ENCODE measurements around the gene ASB7.
A peak's percentile ranks its signal among the peaks of the same experiment; 100 is the strongest.

ASB7 gene

GRCh38 chr15:100571592-100572167 lies 30.7 kb upstream of the ASB7 start:
- Histone ChIP-seq H2BK15ac (replicated peaks; ENCODE audit: low read depth) (no peak overlapping the region), H3K27ac (ENCODE audit: low read depth, low read length) (no peak overlapping the region)
- no peak for DNase-seq

DNA sequence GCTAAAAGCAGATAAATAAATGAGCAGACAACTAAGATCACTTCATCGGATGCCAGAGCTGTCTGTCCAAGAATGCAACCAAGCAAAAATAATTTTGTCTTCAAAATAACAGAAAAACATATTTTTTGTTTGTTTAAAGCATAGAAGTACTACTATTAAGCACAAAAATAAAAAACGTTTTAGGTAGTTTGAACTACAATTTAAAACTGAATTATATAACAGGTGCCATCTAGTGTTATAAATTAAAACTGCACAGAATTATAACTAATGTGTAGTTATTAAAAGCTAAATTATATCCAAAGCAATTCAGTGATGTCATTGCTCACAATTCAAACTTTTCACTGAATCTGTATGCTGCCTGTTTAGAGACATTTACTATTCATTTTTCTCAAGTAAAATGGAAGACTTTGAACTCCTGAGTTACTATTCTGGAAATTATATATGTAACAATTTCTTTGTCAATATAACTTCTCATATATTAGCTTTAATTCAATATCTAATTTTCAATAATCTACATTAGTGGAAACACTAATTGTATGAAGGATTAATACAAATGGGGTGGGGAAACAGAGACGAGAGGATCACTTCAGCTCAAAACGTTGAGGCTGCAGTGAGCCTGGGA lies 29.9 kb upstream of the ASB7 start:
- H2BK5ac ChIP-seq (ENCODE audit: low read length), result no peak overlapping the region
- no peak overlapping the region for H3K4me3 ChIP-seq (ENCODE audit: low read length)
- H3K27me3 ChIP-seq (ENCODE audit: insufficient read depth, low read length, poor library complexity), result no peaks in the 10 kb centered on the region
- no peak overlapping the region for H3K4ac ChIP-seq (ENCODE audit: low read depth, low read length)
- H3K9ac ChIP-seq (ENCODE audit: low read length), result no peak overlapping the region
- no peak overlapping the region for H3K27ac ChIP-seq (ENCODE audit: low read depth, low read length)
- no peaks in the 10 kb centered on the region for H3K36me3 ChIP-seq (ENCODE audit: control insufficient read depth, insufficient read depth, low read length)
- no peak overlapping the region for H3K56ac ChIP-seq (ENCODE audit: low read length)
- H4K8ac ChIP-seq (ENCODE audit: low read depth, low read length), result no peak overlapping the region
- no peak overlapping the region for H2AK5ac ChIP-seq (ENCODE audit: low read length)
- WGBS (ENCODE audit: extremely low coverage, insufficient coverage, low lambda C conversion rate), result no CpG with 5 or more reads among the region's 4 CpGs
- H3K4me2 ChIP-seq (ENCODE audit: low read length), result no peak overlapping the region
- H2BK15ac ChIP-seq (replicated peaks; ENCODE audit: low read depth), result no peak overlapping the region
- no peaks in the 10 kb centered on the region for H3K79me1 ChIP-seq (ENCODE audit: low read length)
- no peak for DNase-seq
- H3K18ac ChIP-seq (ENCODE audit: low read length), result no peak overlapping the region
- no peak overlapping the region for H3K23ac ChIP-seq (ENCODE audit: low read length)
- no peak overlapping the region for H2BK120ac ChIP-seq (ENCODE audit: low read depth, low read length)
- no peak overlapping the region for H4K5ac ChIP-seq (ENCODE audit: low read length)
- H3K79me2 ChIP-seq (ENCODE audit: control insufficient read depth, insufficient read depth, low read length), result no peaks in the 10 kb centered on the region
- no peaks in the 10 kb centered on the region for H3K4me1 ChIP-seq (ENCODE audit: control insufficient read depth, low read depth, low read length)

More at GRCh38 chr15:100571592-100572167, 30.7 kb upstream of the ASB7 start:
- H3K56ac ChIP-seq (ENCODE audit: low read length), result no peak overlapping the region
- H3K27me3 ChIP-seq (ENCODE audit: insufficient read depth, low read length, poor library complexity), result no peaks in the 10 kb centered on the region
- H2BK5ac ChIP-seq (ENCODE audit: low read length), result no peak overlapping the region
- no peaks in the 10 kb centered on the region for H3K79me1 ChIP-seq (ENCODE audit: low read length)
- H4K5ac ChIP-seq (ENCODE audit: low read length), result no peak overlapping the region
- H3K9ac ChIP-seq (ENCODE audit: low read length), result no peak overlapping the region
- no peaks in the 10 kb centered on the region for H3K79me2 ChIP-seq (ENCODE audit: control insufficient read depth, insufficient read depth, low read length)
- no peak overlapping the region for H3K18ac ChIP-seq (ENCODE audit: low read length)
- no peak overlapping the region for H3K23ac ChIP-seq (ENCODE audit: low read length)
- H3K4me3 ChIP-seq (ENCODE audit: low read length), result no peak overlapping the region
- no peak overlapping the region for H2BK120ac ChIP-seq (ENCODE audit: low read depth, low read length)
- WGBS (ENCODE audit: extremely low coverage, insufficient coverage, low lambda C conversion rate), result no CpG with 5 or more reads among the region's 6 CpGs
- H3K4me1 ChIP-seq (ENCODE audit: control insufficient read depth, low read depth, low read length), result no peaks in the 10 kb centered on the region
- H4K8ac ChIP-seq (ENCODE audit: low read depth, low read length), result no peak overlapping the region
- no peak overlapping the region for H2AK5ac ChIP-seq (ENCODE audit: low read length)
- H3K36me3 ChIP-seq (ENCODE audit: control insufficient read depth, insufficient read depth, low read length), result no peaks in the 10 kb centered on the region
- no peak overlapping the region for H3K4ac ChIP-seq (ENCODE audit: low read depth, low read length)
- no peak overlapping the region for H3K4me2 ChIP-seq (ENCODE audit: low read length)

DNA sequence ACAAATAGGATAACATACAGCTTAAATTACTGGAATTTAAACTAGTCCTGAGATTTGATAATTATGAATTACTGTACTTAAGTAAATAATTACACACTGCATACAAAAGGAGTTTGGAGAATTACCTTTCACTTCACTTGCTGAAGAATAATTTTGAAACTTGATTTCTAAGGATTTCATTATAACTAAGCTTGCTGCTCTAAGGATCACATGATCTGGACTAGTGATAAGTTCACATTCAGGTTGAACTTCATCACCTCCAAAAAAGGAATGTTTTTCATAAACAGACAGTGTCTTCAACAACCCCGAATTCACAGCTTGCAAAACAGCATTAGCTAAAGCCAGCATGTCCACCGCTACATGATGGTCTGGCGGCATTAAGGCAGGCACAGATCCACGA lies 28.9 kb upstream of the ASB7 start:
- Histone ChIP-seq H4K8ac (ENCODE audit: low read depth, low read length) (no peak overlapping the region), H4K5ac (ENCODE audit: low read length) (no peak overlapping the region), H3K18ac (ENCODE audit: low read length) (no peak overlapping the region), H3K79me1 (ENCODE audit: low read length) (no peaks in the 10 kb centered on the region), H3K56ac (ENCODE audit: low read length) (no peak overlapping the region), H3K27me3 (ENCODE audit: insufficient read depth, low read length, poor library complexity) (no peaks in the 10 kb centered on the region), H2BK15ac (replicated peaks; ENCODE audit: low read depth) (no peak overlapping the region), H3K36me3 (ENCODE audit: control insufficient read depth, insufficient read depth, low read length) (no peaks in the 10 kb centered on the region), H3K23ac (ENCODE audit: low read length) (no peak overlapping the region), H3K27ac (ENCODE audit: low read depth, low read length) (no peak overlapping the region), H3K4me1 (ENCODE audit: control insufficient read depth, low read depth, low read length) (no peaks in the 10 kb centered on the region), H3K4me3 (ENCODE audit: low read length) (no peak overlapping the region), H2AK5ac (ENCODE audit: low read length) (no peak overlapping the region), H3K9ac (ENCODE audit: low read length) (no peak overlapping the region), H3K79me2 (ENCODE audit: control insufficient read depth, insufficient read depth, low read length) (no peaks in the 10 kb centered on the region), H3K4ac (ENCODE audit: low read depth, low read length) (no peak overlapping the region), H2BK5ac (ENCODE audit: low read length) (no peak overlapping the region), H3K4me2 (ENCODE audit: low read length) (no peak overlapping the region), H2BK120ac (ENCODE audit: low read depth, low read length) (no peak overlapping the region)
- WGBS (ENCODE audit: extremely low coverage, insufficient coverage, low lambda C conversion rate), result no CpG with 5 or more reads among the region's 4 CpGs
- no peak for DNase-seq

- Histone ChIP-seq H4K8ac (ENCODE audit: low read depth, low read length) (no peak overlapping the region), H3K4me1 (ENCODE audit: control insufficient read depth, low read depth, low read length) (no peaks in the 10 kb centered on the region), H3K4me2 (ENCODE audit: low read length) (no peak overlapping the region), H4K5ac (ENCODE audit: low read length) (no peak overlapping the region), H2AK5ac (ENCODE audit: low read length) (no peak overlapping the region), H3K4me3 (ENCODE audit: low read length) (no peak overlapping the region), H3K36me3 (ENCODE audit: control insufficient read depth, insufficient read depth, low read length) (no peaks in the 10 kb centered on the region), H3K27ac (ENCODE audit: low read depth, low read length) (no peak overlapping the region), H3K27me3 (ENCODE audit: insufficient read depth, low read length, poor library complexity) (no peaks in the 10 kb centered on the region), H3K23ac (ENCODE audit: low read length) (no peak overlapping the region), H3K4ac (ENCODE audit: low read depth, low read length) (no peak overlapping the region), H3K56ac (ENCODE audit: low read length) (no peak overlapping the region), H3K79me1 (ENCODE audit: low read length) (no peaks in the 10 kb centered on the region), H3K9ac (ENCODE audit: low read length) (no peak overlapping the region), H2BK15ac (replicated peaks; ENCODE audit: low read depth) (no peak overlapping the region), H3K79me2 (ENCODE audit: control insufficient read depth, insufficient read depth, low read length) (no peaks in the 10 kb centered on the region), H2BK120ac (ENCODE audit: low read depth, low read length) (no peak overlapping the region), H3K18ac (ENCODE audit: low read length) (no peak overlapping the region), H2BK5ac (ENCODE audit: low read length) (no peak overlapping the region)
- WGBS (ENCODE audit: extremely low coverage, insufficient coverage, low lambda C conversion rate), result no CpG with 5 or more reads among the region's 4 CpGs
- no peak for DNase-seq
Observed at GRCh38 chr15:100580414-100580813, 22.0 kb upstream of the ASB7 start.

- Histone ChIP-seq H4K8ac (ENCODE audit: low read depth, low read length) (no peak overlapping the region), H3K27me3 (ENCODE audit: insufficient read depth, low read length, poor library complexity) (no peaks in the 10 kb centered on the region), H3K18ac (ENCODE audit: low read length) (no peak overlapping the region), H3K27ac (ENCODE audit: low read depth, low read length) (no peak overlapping the region), H4K5ac (ENCODE audit: low read length) (no peak overlapping the region), H2BK5ac (ENCODE audit: low read length) (no peak overlapping the region), H3K23ac (ENCODE audit: low read length) (no peak overlapping the region), H3K36me3 (ENCODE audit: control insufficient read depth, insufficient read depth, low read length) (no peaks in the 10 kb centered on the region), H3K56ac (ENCODE audit: low read length) (no peak overlapping the region), H3K79me2 (ENCODE audit: control insufficient read depth, insufficient read depth, low read length) (no peaks in the 10 kb centered on the region), H2BK120ac (ENCODE audit: low read depth, low read length) (no peak overlapping the region), H2AK5ac (ENCODE audit: low read length) (no peak overlapping the region), H3K4me2 (ENCODE audit: low read length) (no peak overlapping the region), H3K9ac (ENCODE audit: low read length) (no peak overlapping the region), H2BK15ac (replicated peaks; ENCODE audit: low read depth) (no peak overlapping the region), H3K4me3 (ENCODE audit: low read length) (no peak overlapping the region), H3K4me1 (ENCODE audit: control insufficient read depth, low read depth, low read length) (no peaks in the 10 kb centered on the region), H3K4ac (ENCODE audit: low read depth, low read length) (no peak overlapping the region), H3K79me1 (ENCODE audit: low read length) (no peaks in the 10 kb centered on the region)
- peak; percentile 50 for DNase-seq
- no CpG with 5 or more reads among the region's 1 CpG for WGBS (ENCODE audit: extremely low coverage, insufficient coverage, low lambda C conversion rate)
Observed at GRCh38 chr15:100588638-100589242, 13.6 kb upstream of the ASB7 start.
